GM15510 (cell line): Measurements from ENCODE around the gene IL22.

Source experiments
- POLR2A ChIP-seq: IDR thresholded peaks from 3 replicates; pipeline ENCODE4 v1.6.1; 2011; ENCODE audit warnings: borderline replicate concordance; ENCODE audit not compliant: insufficient read length; ENCODE audit errors: extremely low read depth

The IL22 gene

GRCh38 chr12:68242777-68243176, 10.6 kb downstream of the IL22 start:
- no peak for TF ChIP-seq POLR2A

GRCh38 chr12:68240975-68241374, 12.4 kb downstream of the IL22 start:
- no peak for TF ChIP-seq POLR2A

- TF ChIP-seq POLR2A, result no peak
These were observed 13.3 kb downstream of the IL22 start for GRCh38 chr12:68240079-68240478.

- TF ChIP-seq POLR2A, result no peak
These were observed 14.0 kb downstream of the IL22 start for GRCh38 chr12:68239309-68239982.

GRCh38 chr12:68237619-68238018, 15.8 kb downstream of the IL22 start:
- no peak for TF ChIP-seq POLR2A

GRCh38 chr12:68237078-68237477, 16.3 kb downstream of the IL22 start:
- no peak for TF ChIP-seq POLR2A

- no peak for TF ChIP-seq POLR2A
These were observed 16.9 kb downstream of the IL22 start for GRCh38 chr12:68236421-68237059.

- no peak for TF ChIP-seq POLR2A
These were observed 17.8 kb downstream of the IL22 start for GRCh38 chr12:68235576-68235975.

- TF ChIP-seq POLR2A, result no peak
These were observed 19.3 kb downstream of the IL22 start for GRCh38 chr12:68234140-68234539.

GRCh38 chr12:68233498-68233897, 19.9 kb downstream of the IL22 start:
- TF ChIP-seq POLR2A, result no peak

- no peak for TF ChIP-seq POLR2A
These were observed 21.7 kb downstream of the IL22 start for GRCh38 chr12:68231691-68232090.

- TF ChIP-seq POLR2A, result no peak
These were observed 22.2 kb downstream of the IL22 start for GRCh38 chr12:68231229-68231628.

GRCh38 chr12:68229956-68230355, 23.4 kb downstream of the IL22 start:
- TF ChIP-seq POLR2A, result no peak

GRCh38 chr12:68227356-68227755, 26.0 kb downstream of the IL22 start:
- TF ChIP-seq POLR2A, result no peak

GRCh38 chr12:68225576-68226476, 27.6 kb downstream of the IL22 start, which contains the start of gene IL26:
TSS of gene IL26 (minus strand) at chr12:68225810. CDS start at chr12:68225756, 54 bp downstream.
- TF ChIP-seq POLR2A, result no peak
